Peyer's patch (tissue), 4 donors: Measurements from ENCODE around the gene NFATC3.

Experiments
- POLR2A ChIP-seq, 2 donors: fragments of 450-650 bp; IDR thresholded peaks; one replicate each; pipeline ENCODE4 v1.5.1; 2017; ENCODE audit warnings: antibody characterized with exemption in 2 of 2, mild to moderate bottlenecking in 2 of 2, moderate library complexity in 2 of 2
- TF ChIP-seq, protein P1 (sequence below), 6 experiments: fragments of 450-650 bp in 4 of 6; fragments of 200-600 bp in 2 of 6; sonication (generic) in 1 of 6; IDR thresholded peaks; one replicate each; pipeline ENCODE4 v1.5.1; 2017 to 2019; ENCODE audit warnings: antibody characterized with exemption in 6 of 6, mild to moderate bottlenecking in 3 of 6, moderate library complexity in 1 of 6

DNA sequence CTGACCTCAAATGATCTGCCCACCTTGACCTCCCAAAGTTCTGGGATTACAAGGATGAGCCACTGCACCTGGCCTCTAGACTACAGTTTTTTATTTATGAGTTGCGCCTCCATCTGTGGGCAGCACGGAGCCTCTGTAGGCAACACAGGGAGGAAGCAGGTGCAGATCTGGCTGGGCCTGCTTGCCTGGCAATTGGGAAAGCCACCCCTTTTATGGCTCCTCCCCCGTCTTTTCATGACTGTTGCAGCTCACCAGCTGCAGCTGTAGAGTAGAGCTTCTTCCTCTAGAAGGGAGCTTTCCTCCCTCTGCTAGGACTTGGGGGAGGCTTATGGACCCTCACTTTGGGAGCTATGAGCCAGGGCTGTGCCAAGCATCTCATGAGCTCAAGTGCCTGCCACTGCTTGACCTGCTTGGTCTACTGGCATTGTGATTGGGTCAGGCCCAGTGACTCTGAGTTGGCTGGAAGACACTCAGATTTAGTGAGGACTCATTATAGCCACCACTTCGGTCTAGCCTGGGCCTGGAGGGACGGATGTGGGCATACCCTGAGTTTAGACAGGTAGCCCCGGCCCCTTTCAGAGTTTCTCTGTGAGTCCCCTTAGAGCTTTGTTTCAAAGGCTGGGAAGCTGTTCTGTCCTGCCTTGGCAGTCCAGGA lies 172.2 kb downstream of the NFATC3 start:
- TF ChIP-seq, protein P1, sequence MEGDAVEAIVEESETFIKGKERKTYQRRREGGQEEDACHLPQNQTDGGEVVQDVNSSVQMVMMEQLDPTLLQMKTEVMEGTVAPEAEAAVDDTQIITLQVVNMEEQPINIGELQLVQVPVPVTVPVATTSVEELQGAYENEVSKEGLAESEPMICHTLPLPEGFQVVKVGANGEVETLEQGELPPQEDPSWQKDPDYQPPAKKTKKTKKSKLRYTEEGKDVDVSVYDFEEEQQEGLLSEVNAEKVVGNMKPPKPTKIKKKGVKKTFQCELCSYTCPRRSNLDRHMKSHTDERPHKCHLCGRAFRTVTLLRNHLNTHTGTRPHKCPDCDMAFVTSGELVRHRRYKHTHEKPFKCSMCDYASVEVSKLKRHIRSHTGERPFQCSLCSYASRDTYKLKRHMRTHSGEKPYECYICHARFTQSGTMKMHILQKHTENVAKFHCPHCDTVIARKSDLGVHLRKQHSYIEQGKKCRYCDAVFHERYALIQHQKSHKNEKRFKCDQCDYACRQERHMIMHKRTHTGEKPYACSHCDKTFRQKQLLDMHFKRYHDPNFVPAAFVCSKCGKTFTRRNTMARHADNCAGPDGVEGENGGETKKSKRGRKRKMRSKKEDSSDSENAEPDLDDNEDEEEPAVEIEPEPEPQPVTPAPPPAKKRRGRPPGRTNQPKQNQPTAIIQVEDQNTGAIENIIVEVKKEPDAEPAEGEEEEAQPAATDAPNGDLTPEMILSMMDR (IDR thresholded peaks at IDR 0.05) = no peak
- TF ChIP-seq POLR2A (IDR thresholded peaks at IDR 0.05) = no peak
